GM12874 (cell line): ENCODE results near the gene SZT2.

ENCODE experiments used
- TF ChIP-seq, protein P1 (sequence below): IDR thresholded peaks from 2 replicates; pipeline ENCODE4 v1.5.1; 2011; ENCODE audit warnings: low read depth, mild to moderate bottlenecking, control low read depth, low read length, moderate library complexity; ENCODE audit not compliant: insufficient read depth

SZT2 gene

DNA sequence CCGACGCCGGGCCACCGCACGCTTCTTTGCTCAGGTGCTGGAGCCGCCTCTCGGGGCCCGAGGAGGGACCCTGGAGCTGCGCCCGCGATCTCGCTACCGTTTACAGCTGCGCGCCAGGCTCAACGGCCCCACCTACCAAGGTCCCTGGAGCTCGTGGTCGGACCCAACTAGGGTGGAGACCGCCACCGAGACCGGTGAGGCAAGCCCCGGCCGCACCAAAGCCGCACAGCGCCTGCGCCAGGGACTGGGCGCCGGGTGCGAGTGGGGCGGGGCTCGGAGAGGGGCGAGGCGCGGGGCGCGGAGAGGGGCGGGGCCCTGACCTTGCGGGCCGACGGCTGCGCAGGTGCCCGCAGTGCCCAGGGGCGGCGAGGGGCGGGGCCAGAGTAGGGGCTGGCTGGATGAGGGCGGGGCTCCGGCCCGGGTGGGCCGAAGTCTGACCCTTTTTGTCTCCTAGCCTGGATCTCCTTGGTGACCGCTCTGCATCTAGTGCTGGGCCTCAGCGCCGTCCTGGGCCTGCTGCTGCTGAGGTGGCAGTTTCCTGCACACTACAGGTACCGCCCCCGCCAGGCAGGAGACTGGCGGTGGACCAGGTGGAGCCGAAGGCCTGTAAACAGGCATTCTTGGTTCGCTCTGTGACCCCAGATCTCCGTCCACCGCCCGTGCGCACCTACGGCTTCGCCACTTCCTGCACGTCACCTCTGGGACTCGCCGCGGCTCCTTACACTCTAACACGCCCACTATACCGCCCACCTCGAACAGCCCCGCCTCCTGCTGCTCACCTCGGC, 40.7 kb upstream of the SZT2 start:
- TF ChIP-seq, protein P1, sequence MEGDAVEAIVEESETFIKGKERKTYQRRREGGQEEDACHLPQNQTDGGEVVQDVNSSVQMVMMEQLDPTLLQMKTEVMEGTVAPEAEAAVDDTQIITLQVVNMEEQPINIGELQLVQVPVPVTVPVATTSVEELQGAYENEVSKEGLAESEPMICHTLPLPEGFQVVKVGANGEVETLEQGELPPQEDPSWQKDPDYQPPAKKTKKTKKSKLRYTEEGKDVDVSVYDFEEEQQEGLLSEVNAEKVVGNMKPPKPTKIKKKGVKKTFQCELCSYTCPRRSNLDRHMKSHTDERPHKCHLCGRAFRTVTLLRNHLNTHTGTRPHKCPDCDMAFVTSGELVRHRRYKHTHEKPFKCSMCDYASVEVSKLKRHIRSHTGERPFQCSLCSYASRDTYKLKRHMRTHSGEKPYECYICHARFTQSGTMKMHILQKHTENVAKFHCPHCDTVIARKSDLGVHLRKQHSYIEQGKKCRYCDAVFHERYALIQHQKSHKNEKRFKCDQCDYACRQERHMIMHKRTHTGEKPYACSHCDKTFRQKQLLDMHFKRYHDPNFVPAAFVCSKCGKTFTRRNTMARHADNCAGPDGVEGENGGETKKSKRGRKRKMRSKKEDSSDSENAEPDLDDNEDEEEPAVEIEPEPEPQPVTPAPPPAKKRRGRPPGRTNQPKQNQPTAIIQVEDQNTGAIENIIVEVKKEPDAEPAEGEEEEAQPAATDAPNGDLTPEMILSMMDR, result no peak

DNA sequence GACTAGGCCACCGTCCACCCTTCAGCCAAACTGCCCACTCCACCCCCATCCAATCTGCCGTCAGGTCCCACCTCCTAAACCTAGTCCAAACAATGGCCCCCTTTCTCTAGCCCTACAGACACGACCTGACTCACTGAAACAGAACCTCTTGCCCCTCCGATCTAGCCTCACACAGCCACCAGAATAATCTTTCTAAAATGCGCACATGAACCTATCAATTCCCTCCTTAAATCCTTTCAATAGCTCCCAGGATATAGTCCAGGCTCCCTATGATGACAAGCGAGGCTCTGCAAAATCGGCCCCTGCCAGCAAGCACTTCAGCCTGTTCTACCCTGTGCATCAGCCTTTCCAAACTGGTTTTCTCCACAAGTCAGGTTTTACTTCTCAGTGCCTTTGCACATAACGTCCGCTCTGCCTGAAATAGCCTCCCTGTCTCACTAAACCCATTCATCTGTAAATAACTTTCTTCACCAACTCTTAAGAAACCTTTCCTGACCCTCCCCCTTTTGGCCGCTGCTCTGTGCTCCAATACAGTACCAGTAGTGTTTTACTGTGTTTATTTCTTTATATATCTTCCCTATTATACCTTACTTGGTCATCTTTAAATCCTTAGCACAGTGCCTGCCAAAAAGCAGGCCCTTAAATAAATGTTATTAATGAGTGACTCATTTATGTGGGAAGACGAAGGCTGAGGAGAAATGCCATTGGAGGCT, 39.9 kb upstream of the SZT2 start:
- TF ChIP-seq, protein P1, result no peak

DNA sequence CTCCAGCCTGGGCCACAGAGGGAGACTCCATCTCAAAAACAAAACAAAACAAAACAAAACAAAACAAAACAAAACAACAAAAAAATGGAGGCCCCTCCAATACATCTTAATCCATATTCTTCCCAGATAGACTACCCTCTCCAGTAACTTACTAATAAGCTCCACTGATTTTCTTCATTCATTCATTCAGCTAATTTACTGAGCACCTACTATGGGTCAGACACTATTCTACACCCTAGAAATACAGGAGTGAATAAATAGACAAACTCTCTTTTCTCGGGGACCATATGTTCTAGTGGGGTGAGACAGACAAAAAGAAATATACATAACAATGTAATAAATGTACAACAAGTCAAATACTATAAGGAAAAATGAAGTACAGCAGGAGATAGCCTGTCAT, 38.7 kb upstream of the SZT2 start:
- TF ChIP-seq, protein P1, result no peak

DNA sequence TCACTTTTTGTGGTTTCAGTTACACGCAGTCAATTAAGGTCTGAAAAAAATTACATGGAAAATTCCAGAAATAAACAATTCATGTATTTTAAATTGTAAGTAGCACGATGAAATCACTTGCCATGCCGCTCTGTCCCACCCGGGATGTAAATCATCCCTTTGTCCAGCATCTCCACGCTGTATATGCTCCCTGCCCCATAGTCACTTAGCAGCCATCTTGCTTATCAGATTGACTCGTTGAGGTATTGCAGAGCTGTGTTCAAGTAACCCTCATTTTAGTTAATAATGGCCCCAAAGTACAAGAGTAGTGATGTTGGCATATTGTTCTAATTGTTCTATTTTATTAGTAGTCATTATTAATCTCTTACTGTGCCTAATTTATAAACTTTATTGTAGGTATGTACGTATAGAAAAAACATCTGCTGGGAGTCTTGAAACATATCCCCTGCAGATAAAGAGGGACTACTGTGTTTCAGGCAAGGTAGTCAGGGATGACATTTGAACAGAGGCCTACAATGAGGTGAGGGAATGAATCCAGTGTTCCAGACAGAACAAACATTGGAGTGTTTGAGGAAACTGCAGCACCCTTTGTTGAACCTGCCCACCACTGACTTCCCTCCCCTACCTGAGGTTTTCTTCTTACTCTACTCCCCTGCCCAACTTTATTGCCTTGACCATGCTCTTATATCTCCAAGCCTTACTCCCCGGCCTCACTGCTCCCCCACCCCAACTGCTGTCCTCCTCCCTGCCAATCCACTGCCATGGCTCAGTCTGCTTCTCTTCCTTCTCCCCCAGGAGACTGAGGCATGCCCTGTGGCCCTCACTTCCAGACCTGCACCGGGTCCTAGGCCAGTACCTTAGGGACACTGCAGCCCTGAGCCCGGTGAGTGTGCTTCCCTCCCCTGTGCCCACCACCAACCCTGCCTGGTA, 38.0 kb upstream of the SZT2 start:
- TF ChIP-seq, protein P1, result no peak

DNA sequence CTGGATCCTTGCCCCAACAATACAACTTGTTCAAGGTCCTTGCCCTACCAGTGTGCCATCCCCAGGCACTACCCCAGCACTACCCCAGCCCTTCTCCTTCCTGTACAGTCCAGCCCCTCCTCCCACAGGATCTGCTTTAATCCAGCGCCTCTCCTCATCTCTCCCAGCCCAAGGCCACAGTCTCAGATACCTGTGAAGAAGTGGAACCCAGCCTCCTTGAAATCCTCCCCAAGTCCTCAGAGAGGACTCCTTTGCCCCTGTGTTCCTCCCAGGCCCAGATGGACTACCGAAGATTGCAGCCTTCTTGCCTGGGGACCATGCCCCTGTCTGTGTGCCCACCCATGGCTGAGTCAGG, 37.4 kb upstream of the SZT2 start:
- TF ChIP-seq, protein P1, result no peak

DNA sequence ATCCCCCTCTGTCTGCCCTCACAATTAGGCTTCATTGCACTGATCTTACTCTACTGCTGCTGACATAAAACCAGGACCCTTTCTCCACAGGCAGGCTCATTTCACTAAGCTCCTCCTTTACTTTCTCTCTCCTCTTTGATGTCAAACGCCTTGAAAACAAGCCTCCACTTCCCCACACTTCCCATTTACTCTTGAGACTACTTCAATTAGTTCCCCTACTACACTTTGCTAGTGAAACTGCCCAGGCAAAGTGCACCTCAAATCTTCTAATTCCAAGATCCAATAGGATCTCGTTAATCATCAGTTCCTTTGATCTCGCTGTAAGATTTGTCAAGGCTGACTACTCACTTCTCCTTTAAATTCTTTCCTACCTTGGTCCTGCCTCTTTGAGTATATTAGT, 36.8 kb upstream of the SZT2 start:
- TF ChIP-seq, protein P1, result no peak

DNA sequence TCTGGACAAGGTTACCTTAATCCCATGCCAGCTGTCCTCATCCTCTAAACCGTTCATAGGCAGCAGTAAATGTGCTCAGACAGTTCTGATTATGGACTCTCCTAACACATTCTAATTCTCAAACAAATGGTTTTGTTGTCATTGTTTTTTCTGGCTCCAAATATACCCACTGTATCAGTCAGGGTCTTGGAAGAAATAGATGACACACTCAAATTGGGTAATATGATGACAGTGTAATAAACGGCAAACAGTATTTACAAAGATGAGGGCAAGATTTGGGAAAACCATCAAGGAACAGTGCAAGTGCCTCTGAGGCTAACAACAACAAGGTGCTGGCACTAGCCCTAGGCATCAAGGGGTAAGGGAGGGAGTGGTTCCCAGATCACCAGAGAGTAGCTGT, 35.2 kb upstream of the SZT2 start:
- TF ChIP-seq, protein P1, result no peak
